ENCODE results near the gene CERK. TPM values are rescaled to one million over a fixed set of nuclear protein-coding genes. Genes with fewer than 3 reads are reported as not detected.
"Not testable (repeated sequence)": the region's sequence is repeated elsewhere in the genome, so short reads cannot be mapped to it uniquely, and the experiment has no call there.

CERK gene, protein sequence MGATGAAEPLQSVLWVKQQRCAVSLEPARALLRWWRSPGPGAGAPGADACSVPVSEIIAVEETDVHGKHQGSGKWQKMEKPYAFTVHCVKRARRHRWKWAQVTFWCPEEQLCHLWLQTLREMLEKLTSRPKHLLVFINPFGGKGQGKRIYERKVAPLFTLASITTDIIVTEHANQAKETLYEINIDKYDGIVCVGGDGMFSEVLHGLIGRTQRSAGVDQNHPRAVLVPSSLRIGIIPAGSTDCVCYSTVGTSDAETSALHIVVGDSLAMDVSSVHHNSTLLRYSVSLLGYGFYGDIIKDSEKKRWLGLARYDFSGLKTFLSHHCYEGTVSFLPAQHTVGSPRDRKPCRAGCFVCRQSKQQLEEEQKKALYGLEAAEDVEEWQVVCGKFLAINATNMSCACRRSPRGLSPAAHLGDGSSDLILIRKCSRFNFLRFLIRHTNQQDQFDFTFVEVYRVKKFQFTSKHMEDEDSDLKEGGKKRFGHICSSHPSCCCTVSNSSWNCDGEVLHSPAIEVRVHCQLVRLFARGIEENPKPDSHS
- total RNA-seq, result 10 to 100 TPM; 23.3 to 37.3 (median 26.5) TPM

DNA sequence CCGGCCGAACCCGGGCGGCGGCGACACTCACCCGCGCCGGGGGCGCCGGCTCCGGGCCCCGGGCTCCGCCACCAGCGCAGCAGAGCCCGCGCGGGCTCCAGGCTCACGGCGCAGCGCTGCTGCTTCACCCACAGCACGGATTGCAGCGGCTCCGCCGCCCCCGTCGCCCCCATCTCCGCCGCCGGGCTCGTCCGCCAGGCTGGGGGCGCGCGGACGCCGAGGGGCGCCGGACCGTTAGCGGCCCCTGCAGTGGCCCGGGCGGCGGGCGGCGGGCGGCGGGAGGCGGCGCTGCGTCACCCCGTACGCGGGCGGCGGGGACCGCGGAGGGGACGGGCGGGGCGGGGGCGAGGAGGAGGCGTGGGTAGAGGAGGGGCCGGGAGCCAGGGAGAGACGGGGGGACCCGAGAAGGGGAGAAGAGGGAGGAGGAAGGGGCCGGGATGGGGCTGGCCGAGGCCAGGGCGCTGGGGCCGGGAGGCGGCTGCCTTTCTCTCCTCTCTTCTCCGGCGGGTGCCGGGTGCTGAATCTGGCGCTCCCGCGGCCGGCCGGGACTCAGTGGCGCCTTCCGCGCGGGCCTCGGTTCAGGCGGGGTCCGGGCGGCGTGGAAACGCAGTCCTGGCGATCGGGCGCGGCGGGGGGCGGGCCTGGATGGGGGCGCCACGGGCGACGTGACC is at the start of gene CERK:
Gene CERK, minus strand, starts transcription at position 277 of the 671 bp plus-strand sequence. Its CDS starts 104 bp downstream, at position 173.
- Histone ChIP-seq H3K27ac (peak within 1 kb of the TSS; percentile 78 to 89), H3K4me3 (peak within 1 kb of the TSS; percentile 80 to 83 (median 82)), H3K9me3 (no peaks in the 10 kb centered on the region), H3K27me3 (no peaks in the 10 kb centered on the region), H3K4me1 (peaks cover 6 to 9% of the 10 kb centered on the region in 2 donors), H3K36me3 (no peaks in the 10 kb centered on the region)
- intact Hi-C loops (cut with DNase I; ENCODE audit: low total_unique reads), result no loop called here
- no peak for TF ChIP-seq POLR2AphosphoS5 (IDR thresholded peaks at IDR 0.05)
- TF ChIP-seq, protein P1, sequence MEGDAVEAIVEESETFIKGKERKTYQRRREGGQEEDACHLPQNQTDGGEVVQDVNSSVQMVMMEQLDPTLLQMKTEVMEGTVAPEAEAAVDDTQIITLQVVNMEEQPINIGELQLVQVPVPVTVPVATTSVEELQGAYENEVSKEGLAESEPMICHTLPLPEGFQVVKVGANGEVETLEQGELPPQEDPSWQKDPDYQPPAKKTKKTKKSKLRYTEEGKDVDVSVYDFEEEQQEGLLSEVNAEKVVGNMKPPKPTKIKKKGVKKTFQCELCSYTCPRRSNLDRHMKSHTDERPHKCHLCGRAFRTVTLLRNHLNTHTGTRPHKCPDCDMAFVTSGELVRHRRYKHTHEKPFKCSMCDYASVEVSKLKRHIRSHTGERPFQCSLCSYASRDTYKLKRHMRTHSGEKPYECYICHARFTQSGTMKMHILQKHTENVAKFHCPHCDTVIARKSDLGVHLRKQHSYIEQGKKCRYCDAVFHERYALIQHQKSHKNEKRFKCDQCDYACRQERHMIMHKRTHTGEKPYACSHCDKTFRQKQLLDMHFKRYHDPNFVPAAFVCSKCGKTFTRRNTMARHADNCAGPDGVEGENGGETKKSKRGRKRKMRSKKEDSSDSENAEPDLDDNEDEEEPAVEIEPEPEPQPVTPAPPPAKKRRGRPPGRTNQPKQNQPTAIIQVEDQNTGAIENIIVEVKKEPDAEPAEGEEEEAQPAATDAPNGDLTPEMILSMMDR (IDR thresholded peaks at IDR 0.05), result no peak
- TF ChIP-seq POLR2A (IDR thresholded peaks at IDR 0.05), result no peak
- DNase-seq (ENCODE audit: low spot score in 2 of 2), result peak in 1 of 2 donors; percentile 33

DNA sequence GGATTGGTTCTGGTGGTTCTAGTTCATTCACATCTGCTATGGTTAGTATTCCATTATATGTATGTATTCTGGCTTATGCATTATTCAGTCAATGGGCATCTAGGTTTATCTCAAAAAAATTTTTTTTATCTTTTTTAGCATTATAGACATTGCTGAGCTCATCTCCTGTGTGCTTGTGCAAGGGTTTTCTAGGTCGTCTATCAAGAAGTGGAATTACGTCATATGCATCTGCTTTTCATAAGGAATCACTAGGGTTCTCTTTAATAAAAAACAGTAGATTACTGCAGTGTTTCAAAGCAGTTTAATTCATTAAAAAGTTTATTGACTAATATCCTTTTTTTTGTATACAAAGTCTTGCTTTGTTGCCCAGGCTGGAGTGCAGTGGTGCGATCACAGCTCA is 45.7 kb upstream of the CERK start:
- DNase-seq (ENCODE audit: low spot score in 2 of 2), result no peak
- Histone ChIP-seq H3K27me3 (no peaks in the 10 kb centered on the region), H3K4me1 (no peaks in the 10 kb centered on the region), H3K4me3 (no peak overlapping the region), H3K27ac (no peak overlapping the region), H3K9me3 (no peaks in the 10 kb centered on the region), H3K36me3 (no peaks in the 10 kb centered on the region)
- TF ChIP-seq, protein P1 (IDR thresholded peaks at IDR 0.05), result no peak
- intact Hi-C loops (cut with DNase I; ENCODE audit: low total_unique reads), result no loop called here

DNA sequence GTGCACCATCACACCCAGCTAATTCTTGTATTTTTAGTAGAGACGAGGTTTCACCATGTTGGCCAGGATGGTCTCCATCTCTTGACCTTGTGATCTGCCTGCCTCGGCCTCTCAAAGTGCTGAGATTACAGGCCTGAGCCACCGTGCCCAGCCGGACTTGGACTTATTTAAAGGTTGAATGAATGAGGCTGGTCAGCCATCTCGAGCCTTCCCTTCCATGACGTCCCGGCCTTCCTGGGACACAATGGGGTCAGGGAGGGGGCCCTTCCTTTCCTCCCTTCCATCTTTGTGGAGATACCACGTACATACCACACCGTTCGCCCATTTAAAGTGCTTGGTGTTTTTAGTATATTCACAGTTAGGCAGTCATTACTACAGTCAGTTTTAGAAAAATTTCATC is 44.1 kb upstream of the CERK start:
- H3K4me3 ChIP-seq; intact Hi-C loops (cut with DNase I; ENCODE audit: low total_unique reads); H3K27me3 ChIP-seq; H3K36me3 ChIP-seq; H3K4me1 ChIP-seq; H3K9me3 ChIP-seq; H3K27ac ChIP-seq; DNase-seq (ENCODE audit: low spot score in 2 of 2): not testable (repeated sequence)

DNA sequence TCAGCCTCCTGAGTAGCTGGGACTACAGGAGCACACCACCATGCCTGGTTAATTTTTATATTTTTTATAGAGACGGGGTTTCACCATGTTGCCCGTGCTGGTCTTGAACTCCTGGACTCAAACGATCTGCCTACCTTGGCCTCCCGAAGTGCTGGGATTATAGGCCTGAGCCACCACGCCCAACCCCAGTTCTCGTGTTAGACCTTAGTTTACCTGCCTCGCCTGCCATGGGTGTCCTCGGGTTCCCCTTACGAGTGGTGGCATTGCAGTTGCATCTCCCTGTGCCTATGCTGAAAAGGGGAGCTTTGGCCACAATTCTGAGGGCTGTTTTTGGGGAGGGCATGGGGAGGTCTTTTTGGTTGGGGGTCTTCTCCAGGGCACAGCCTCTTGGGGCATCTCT is 43.2 kb upstream of the CERK start:
- Histone ChIP-seq H3K27ac (no peak overlapping the region), H3K27me3 (no peaks in the 10 kb centered on the region), H3K4me3 (no peak overlapping the region), H3K9me3 (no peaks in the 10 kb centered on the region), H3K4me1 (peaks cover 0 to under 1% of the 10 kb centered on the region in 2 donors), H3K36me3 (no peaks in the 10 kb centered on the region)
- no peak for TF ChIP-seq POLR2AphosphoS5 (IDR thresholded peaks at IDR 0.05)
- no peak for TF ChIP-seq POLR2A (IDR thresholded peaks at IDR 0.05)
- TF ChIP-seq, protein P1 (IDR thresholded peaks at IDR 0.05), result no peak
- intact Hi-C loops (cut with DNase I; ENCODE audit: low total_unique reads), result no loop called here
- DNase-seq (ENCODE audit: low spot score in 2 of 2), result no peak

- Histone ChIP-seq H3K4me1 (peaks cover 0 to 8% of the 10 kb centered on the region in 2 donors), H3K36me3 (no peaks in the 10 kb centered on the region), H3K9me3 (no peaks in the 10 kb centered on the region), H3K27me3 (no peaks in the 10 kb centered on the region), H3K27ac (no peak overlapping the region), H3K4me3 (no peak overlapping the region)
- TF ChIP-seq, protein P1 (IDR thresholded peaks at IDR 0.05), result no peak
- no peak for TF ChIP-seq POLR2A (IDR thresholded peaks at IDR 0.05)
- intact Hi-C loops (cut with DNase I; ENCODE audit: low total_unique reads), result no loop called here
- DNase-seq (ENCODE audit: low spot score in 2 of 2), result no peak
Measured at GRCh38 chr22:46780453-46780852, 42.4 kb upstream of the CERK start.
